GM19397 (cell line): Measurements from ENCODE around the gene TCN2.
"Not testable (repeated sequence)": the region's sequence is repeated elsewhere in the genome, so short reads cannot be mapped to it uniquely, and the experiment has no call there.

Experiments
- ATAC-seq: cut with Tn5 transposase; IDR thresholded peaks from one replicate; pipeline ENCODE4 v1.9.1; 2021; ENCODE audit warnings: mild to moderate bottlenecking, moderate library complexity; ENCODE audit not compliant: unreplicated experiment

Gene TCN2

GRCh38 chr22:30606455-30607299 lies at the start of gene TCN2:
TSS of gene TCN2 (plus strand) at chr22:30607174. CDS start at chr22:30607332, 158 bp downstream.
- ATAC-seq = no peak

DNA sequence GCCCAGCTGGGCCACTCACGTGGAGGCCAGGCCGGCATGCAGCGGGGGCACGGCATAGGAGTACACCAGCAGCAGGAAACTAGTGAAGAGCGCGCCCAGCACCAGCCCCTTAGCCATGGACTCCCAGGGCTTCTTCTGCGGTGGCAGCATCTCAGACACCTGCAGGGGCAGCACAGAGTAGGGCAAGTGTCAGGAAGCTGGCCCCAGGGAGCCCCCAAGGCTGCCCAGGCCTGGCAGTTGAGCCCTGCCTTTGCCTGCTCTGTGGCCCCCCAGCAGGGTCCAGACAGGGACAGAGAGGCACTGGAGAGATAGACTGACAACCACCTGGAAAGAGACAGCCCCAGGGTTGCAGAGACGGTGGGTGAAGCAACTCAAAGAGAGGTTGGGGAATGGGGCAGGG lies 49.7 kb upstream of the TCN2 start:
- no peak for ATAC-seq

- ATAC-seq = no peak
These were observed 47.1 kb upstream of the TCN2 start for GRCh38 chr22:30559889-30560288.

GRCh38 chr22:30560643-30561202 lies 46.3 kb upstream of the TCN2 start:
- ATAC-seq = not testable (repeated sequence)

- ATAC-seq = no peak
These were observed 45.4 kb upstream of the TCN2 start for GRCh38 chr22:30561402-30562189.

DNA sequence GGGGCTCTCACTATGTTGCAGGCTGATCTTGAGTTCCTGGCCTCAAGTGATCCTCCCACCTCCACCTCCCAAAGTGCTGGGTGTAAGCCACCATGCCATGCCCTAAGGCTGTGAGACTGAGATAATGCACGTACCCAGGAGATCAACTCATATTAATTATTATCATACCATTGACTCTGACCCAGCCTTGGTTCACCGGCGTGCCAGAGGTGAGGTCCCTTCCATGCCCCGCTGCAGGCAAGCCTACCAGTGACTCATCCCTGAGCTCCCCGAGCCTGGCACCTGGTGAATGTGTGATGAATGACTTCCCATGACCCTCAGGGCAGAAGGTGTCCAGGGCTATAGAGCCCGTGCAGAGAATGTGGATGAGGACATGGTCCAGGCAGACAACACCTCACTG lies 44.6 kb upstream of the TCN2 start:
- no peak for ATAC-seq

DNA sequence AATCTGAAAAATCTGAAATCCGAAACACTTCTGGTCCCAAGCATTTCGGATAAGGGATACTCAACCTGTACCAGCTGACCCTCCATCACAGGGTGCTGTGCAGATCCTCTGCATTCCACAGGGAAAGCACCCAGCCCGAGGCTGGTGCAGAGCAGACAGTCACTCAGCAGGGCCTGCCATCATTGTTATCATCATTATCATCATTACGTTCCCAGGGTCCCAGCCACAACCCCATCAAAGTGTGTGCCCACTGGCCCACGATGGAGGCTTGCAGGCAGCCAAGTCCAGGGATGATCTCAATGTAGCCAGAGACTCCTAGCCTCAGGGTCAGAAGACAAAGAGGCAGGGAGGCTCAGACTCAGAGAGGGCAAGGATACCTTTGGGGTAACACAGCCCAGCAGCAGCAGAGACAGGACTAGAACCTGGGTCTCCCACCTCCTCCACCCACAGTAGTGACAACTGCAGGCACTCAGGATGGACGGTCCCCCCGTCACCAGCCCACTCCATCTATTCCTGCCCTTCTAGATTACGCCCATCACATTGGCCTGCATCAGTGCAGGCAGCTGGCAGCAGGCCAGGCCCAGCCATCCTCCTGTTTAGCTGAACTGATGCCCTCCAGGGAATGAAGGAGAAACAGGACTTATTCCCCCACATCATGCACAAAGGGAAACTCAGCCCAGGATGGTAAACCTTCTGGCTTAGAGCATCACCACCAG lies 42.8 kb upstream of the TCN2 start:
- ATAC-seq = no peak

GRCh38 chr22:30564761-30565119 lies 42.2 kb upstream of the TCN2 start:
- no peak for ATAC-seq

- ATAC-seq = no peak
These were observed 41.6 kb upstream of the TCN2 start for GRCh38 chr22:30565341-30565740.

- no peak for ATAC-seq
These were observed 40.8 kb upstream of the TCN2 start for GRCh38 chr22:30566125-30566524.

GRCh38 chr22:30567277-30567676 lies 39.7 kb upstream of the TCN2 start:
- not testable (repeated sequence) for ATAC-seq

GRCh38 chr22:30568137-30568805 lies 38.7 kb upstream of the TCN2 start:
- ATAC-seq = no peak

DNA sequence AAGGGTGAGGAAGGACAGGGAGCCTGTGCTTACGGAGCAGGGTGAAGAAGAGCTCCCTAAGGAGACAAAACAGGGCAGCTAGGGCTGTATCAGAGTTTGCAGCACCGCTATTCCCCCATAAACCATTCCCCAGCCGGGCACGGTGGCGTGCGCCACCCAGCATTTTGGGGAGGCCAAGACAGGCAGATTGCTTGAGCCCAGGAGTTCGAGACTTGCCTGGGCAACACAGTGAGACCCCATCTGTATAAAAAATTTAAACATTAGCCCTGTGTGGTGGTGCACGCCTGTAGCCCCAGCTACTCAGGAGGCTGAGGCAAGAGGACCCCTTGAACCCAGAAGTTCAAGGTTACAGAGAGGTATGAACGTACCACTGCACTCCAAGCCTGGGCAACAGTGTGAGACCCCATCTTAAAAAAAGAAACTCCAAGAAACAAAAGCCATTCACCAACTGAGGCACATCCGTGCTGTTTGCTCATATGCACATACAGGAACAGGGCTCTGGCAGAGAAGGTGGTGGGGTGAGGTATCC lies 37.2 kb upstream of the TCN2 start:
- ATAC-seq = no peak

GRCh38 chr22:30572210-30572609 lies 34.8 kb upstream of the TCN2 start:
- ATAC-seq = no peak

DNA sequence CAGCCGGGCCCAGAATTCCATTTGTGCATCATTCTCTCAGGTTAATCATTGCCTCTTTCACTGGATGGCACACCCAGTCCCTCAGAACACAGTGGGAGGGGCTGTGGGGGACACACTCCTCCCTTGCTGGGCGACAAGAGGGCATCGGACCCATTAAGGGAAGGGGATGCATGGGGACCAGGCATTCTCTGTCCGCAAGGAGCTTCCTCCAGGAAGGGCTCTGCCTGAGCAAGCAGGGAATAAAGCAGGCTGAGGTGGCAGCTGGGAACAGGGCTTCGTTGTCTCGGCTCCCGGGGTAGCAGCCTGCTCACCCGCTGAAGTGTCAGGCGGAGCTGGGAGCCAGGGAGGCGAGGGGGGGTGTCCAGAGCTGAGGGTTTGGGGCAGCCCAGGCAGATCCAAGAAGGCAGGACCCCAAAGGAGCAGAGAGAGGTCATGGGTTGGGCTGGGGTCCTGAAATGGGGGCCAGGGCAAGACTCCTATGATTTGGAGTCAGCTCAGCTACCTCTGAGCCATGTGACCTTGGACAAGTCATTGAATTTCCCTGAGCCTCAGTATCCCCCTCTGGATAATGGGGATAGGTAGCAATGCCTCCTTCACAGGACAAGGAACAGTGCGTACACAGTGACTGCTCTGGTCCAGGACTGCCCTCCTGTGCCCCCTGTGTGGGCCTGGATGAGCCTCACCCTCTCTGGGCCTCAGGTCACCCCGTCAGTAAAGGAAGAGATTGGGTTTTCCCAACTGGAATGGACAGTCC lies 34.0 kb upstream of the TCN2 start:
- ATAC-seq = no peak

DNA sequence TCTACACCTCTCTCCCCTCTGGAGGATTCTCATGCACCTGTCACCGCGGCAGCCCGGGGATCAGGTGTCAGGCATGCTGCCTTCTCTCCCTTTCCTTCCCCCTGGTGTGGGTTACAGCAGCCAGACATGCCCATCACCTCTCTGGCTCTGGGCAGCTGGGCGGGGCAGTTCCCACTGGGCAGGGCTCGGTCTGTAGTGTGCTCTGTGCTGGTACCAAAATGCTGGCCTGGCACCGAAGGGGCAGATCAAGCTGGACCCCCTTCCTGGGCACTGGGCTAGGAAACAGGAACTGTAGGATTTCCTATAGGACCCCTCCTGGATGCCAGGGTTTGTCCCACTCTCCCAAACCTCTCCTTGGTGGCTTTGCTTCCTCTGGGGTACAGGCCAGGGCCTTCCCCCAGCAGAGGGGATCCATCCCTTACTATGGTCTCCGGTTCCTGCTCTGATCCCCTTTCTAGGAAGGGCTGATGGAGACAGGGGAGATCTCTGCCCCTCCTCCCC lies 33.3 kb upstream of the TCN2 start:
- no peak for ATAC-seq

DNA sequence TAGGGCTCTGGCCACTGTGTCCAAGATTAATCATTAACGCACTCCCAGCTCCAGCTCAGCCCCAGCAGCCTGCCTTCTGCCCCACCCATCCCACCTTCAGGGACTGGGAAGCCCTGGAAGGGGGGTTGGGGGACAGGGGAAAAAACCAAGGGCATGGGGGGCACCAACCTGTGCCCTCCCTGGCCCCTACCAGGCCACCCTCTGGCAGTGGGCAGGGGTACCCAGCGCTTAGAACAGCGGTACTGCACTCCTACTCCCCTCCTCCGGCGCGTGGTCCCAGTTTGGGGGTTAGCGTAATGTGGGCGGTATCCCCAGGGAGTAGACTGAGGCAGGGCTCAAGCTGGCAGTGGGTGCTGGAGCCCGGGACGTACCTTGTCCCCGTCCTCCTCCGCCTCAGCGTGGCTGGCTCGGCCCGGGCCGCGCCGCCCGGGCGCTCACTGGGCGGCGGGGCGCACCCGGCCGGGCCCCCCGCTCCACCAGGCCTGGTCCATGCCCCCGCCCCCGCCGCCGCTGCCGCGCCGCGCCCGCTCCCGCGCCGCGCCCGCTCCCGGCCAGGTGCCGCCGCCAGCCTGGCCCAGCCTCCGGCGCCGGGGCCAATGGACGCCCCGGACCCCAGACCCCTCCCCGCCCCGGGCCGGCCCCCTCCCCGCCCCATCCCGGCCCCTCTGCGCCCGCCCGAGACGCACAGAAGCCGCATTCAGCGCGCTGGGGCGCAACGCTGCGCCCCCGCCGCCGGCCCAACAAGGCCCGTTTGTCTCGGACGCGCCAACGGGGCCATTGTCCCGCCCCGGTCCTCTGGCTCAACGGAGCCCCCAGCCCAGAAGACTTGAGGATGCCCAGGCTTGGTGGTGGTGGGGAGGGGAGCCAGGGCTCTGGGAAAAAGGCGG lies 32.6 kb upstream of the TCN2 start, which contains the start of gene GAL3ST1:
Gene GAL3ST1, minus strand, starts transcription at position 571 of the 887 bp plus-strand sequence. CDS start 17,273 bp downstream, outside the sequence.
- no peak for ATAC-seq

GRCh38 chr22:30574997-30575671 lies 31.8 kb upstream of the TCN2 start:
- no peak for ATAC-seq
